Measurements from ENCODE around the gene PPP2R5B. TPM values are rescaled to one million over a fixed set of nuclear protein-coding genes. Genes with fewer than 3 reads are reported as not detected.

Gene PPP2R5B
- total RNA-seq, 1 donor from 2014 or later, result 26.8 TPM

- no peak for DNase-seq (ENCODE audit: extremely low spot score, unreplicated experiment)
- no peaks in the 10 kb centered on the region for H3K27me3 Mint-ChIP-seq (ENCODE audit: unreplicated experiment)
- peaks cover 18% of the 10 kb centered on the region for H3K36me3 Mint-ChIP-seq (ENCODE audit: unreplicated experiment)
These were observed 8.9 kb downstream of the PPP2R5B start for GRCh38 chr11:64933213-64933934.

GRCh38 chr11:64933935-64934681 lies 9.6 kb downstream of the PPP2R5B start:
- DNase-seq (ENCODE audit: extremely low spot score, unreplicated experiment), result no peak
- Mint-ChIP-seq H3K9me3 (ENCODE audit: unreplicated experiment) (no peaks in the 10 kb centered on the region), H3K36me3 (ENCODE audit: unreplicated experiment) (peaks cover 18% of the 10 kb centered on the region), H3K27me3 (ENCODE audit: unreplicated experiment) (no peaks in the 10 kb centered on the region), H3K4me1 (ENCODE audit: unreplicated experiment) (peaks cover 7% of the 10 kb centered on the region), H3K4me3 (ENCODE audit: unreplicated experiment) (no peak overlapping the region), H3K27ac (ENCODE audit: unreplicated experiment) (no peak overlapping the region)
- TF ChIP-seq, protein P1, sequence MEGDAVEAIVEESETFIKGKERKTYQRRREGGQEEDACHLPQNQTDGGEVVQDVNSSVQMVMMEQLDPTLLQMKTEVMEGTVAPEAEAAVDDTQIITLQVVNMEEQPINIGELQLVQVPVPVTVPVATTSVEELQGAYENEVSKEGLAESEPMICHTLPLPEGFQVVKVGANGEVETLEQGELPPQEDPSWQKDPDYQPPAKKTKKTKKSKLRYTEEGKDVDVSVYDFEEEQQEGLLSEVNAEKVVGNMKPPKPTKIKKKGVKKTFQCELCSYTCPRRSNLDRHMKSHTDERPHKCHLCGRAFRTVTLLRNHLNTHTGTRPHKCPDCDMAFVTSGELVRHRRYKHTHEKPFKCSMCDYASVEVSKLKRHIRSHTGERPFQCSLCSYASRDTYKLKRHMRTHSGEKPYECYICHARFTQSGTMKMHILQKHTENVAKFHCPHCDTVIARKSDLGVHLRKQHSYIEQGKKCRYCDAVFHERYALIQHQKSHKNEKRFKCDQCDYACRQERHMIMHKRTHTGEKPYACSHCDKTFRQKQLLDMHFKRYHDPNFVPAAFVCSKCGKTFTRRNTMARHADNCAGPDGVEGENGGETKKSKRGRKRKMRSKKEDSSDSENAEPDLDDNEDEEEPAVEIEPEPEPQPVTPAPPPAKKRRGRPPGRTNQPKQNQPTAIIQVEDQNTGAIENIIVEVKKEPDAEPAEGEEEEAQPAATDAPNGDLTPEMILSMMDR (IDR thresholded peaks at IDR 0.05), result no peak

More at GRCh38 chr11:64933213-64933934, 8.9 kb downstream of the PPP2R5B start:
- Mint-ChIP-seq H3K4me3 (ENCODE audit: unreplicated experiment) (no peak overlapping the region), H3K4me1 (ENCODE audit: unreplicated experiment) (peaks cover 7% of the 10 kb centered on the region), H3K27ac (ENCODE audit: unreplicated experiment) (no peak overlapping the region), H3K9me3 (ENCODE audit: unreplicated experiment) (no peaks in the 10 kb centered on the region)
- TF ChIP-seq, protein P1 (IDR thresholded peaks at IDR 0.05), result no peak

DNA sequence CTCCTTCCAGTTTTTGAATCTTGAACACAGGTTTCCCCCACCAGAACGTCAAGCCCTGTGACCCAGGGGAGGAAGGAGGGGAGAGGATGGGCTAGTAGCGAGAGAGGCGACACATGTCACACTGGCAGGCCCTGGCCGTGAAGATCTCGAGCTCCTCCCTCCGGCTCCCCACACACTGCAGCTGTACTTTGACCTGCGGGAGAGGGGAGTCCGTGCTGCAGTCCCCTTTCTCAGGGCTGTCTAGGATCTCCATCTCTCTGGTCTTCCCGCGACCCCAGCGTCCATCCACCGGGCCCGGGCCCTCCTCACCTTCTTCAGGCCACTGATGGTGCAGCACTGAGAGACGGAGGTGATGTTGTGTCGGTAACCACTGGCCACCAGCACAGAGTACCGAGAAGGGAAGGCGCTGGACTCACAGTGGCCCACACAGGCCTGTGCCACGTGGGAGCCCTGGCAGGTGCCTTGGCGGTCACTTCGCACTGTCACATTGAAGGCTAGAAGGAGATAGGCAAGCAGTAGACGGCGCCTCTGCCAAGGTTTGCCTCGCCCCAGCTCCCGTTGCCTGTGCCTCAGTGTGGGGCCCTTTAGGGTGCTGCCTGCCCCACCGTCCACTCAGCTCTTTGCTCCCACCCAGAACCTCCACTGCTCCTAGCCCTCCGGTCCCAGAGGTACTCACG lies 10.3 kb downstream of the PPP2R5B start:
- Mint-ChIP-seq H3K4me3 (ENCODE audit: unreplicated experiment) (no peak overlapping the region), H3K27me3 (ENCODE audit: unreplicated experiment) (no peaks in the 10 kb centered on the region), H3K27ac (ENCODE audit: unreplicated experiment) (no peak overlapping the region), H3K4me1 (ENCODE audit: unreplicated experiment) (peaks cover 7% of the 10 kb centered on the region), H3K36me3 (ENCODE audit: unreplicated experiment) (peaks cover 16% of the 10 kb centered on the region), H3K9me3 (ENCODE audit: unreplicated experiment) (no peaks in the 10 kb centered on the region)
- TF ChIP-seq, protein P1 (IDR thresholded peaks at IDR 0.05), result no peak
- DNase-seq (ENCODE audit: extremely low spot score, unreplicated experiment), result no peak

DNA sequence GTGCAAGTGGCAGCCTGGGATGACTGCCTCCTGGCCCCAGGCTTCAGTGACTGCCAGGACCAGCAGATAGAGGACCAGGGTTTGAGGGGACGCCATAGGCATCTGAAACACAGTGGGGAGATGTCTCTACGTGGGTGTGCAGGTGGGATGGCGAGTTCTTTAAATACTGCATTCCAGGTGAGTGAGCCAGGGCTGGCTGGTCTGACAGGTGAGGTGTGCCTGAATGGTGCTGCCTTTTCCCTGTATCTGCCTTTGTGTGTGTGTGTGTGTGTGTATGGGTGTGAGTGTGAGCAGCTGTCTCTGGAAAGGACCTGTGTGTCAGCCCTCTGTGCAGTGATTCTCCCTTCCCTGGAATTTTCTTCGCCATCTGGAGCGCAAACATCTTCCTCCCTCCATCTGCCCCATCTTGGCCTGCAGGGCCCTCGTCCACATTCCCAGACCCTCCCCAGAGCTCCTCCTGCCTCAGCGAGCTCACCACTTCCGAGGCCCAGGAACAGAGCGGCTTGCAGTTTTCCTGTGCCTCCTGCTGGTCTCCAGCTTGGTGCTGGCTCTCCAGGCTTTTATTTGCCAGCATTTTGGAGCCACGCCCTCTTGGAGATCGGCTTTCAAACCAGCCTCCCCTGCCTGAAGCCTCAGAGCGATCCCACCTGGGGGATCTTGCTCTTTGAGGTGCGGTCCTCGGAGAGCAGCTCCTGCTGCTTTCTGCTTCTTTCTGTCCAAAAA lies 11.0 kb downstream of the PPP2R5B start, which contains the start of gene GPHA2:
GPHA2 (minus strand) TSS at position 535 of the 723 bp plus-strand sequence; CDS start at position 102, 433 bp downstream.
- TF ChIP-seq, protein P1 (IDR thresholded peaks at IDR 0.05), result no peak
- H3K4me1 Mint-ChIP-seq (ENCODE audit: unreplicated experiment), result peaks cover 7% of the 10 kb centered on the region
- H3K4me3 Mint-ChIP-seq (ENCODE audit: unreplicated experiment), result no peak within 1 kb of the TSS
- DNase-seq (ENCODE audit: extremely low spot score, unreplicated experiment), result no peak
- H3K36me3 Mint-ChIP-seq (ENCODE audit: unreplicated experiment), result peaks cover 9% of the 10 kb centered on the region
- H3K27ac Mint-ChIP-seq (ENCODE audit: unreplicated experiment), result no peak within 1 kb of the TSS
- H3K9me3 Mint-ChIP-seq (ENCODE audit: unreplicated experiment), result no peaks in the 10 kb centered on the region
- H3K27me3 Mint-ChIP-seq (ENCODE audit: unreplicated experiment), result no peaks in the 10 kb centered on the region
